Liver (tissue), 3 donors: Measurements from ENCODE around the gene FAH.

ENCODE experiments used
- CTCF ChIP-seq: fragments of 150-350 bp; IDR thresholded peaks from 2 replicates; pipeline ENCODE4 v1.5.1; 2017; ENCODE audit warnings: improper control_type of control experiment, low read depth, low read length; ENCODE audit not compliant: missing input control
- JUND ChIP-seq, 2 donors: IDR thresholded peaks; 2 replicates each; pipeline ENCODE4 v1.6.1; 2016; ENCODE audit warnings: antibody characterized with exemption in 2 of 2
- MAX ChIP-seq: IDR thresholded peaks from 2 replicates; pipeline ENCODE4 v1.6.1; 2016; ENCODE audit warnings: antibody characterized with exemption
- SP1 ChIP-seq: IDR thresholded peaks from 2 replicates; pipeline ENCODE4 v1.6.1; 2018; ENCODE audit warnings: antibody characterized with exemption, mild to moderate bottlenecking
- donor health status: healthy.
- donor health status: healthy.

DNA sequence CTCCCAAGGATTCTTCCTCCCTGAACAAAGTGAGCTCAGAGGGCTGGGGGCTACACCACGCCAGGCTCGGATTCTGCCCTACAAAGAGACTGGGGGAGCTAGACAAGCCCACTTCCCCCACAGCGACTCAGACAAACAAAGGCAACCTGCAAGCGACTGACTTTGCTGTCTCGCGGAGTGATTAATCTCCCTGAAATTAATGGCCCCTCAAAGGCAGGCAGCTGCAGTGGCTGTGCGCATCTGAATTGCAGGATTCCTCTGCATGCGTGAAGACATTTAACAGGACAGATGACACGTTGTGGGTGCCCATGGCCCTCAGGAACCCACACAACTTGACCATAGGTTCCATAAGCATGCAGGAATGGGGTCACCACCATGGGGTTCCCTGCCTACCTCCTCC, 80.8 kb downstream of the FAH start:
- no peak for TF ChIP-seq JUND (IDR thresholded peaks at IDR 0.05)
- no peak for TF ChIP-seq CTCF
- no peak for TF ChIP-seq MAX
- no peak for TF ChIP-seq SP1
